Adrenal gland (tissue), 12 donors: ENCODE results near the gene BCL3. TPM values are rescaled to one million over a fixed set of nuclear protein-coding genes. Genes with fewer than 3 reads are reported as not detected.

Source experiments
- DNase-seq, 7 donors: peaks; one replicate each; pipeline ENCODE4 v3.0.0-alpha.2; 2019 to 2020
- H3K27ac ChIP-seq, 5 donors: fragments of 200-600 bp; sonication (generic) in 4 of 5; 1 replicate in 3 of 5; 2 replicates in 2 of 5; pipeline versions ENCODE4 v1.5.1 to v1.8.0; 2016 to 2020; ENCODE audit warnings: mild to moderate bottlenecking in 1 of 5
- H3K27me3 ChIP-seq: fragments of 200-600 bp; 2 replicates; pipeline ENCODE4 v1.8.0; 2021
- H3K36me3 ChIP-seq, 2 donors: fragments of 200-600 bp; replicated peaks in 1 of 2; 1 replicate in 1 of 2; 2 replicates in 1 of 2; pipeline versions ENCODE4 v1.5.1 to v1.8.0; 2018 to 2022
- H3K4me1 ChIP-seq, 2 donors: fragments of 200-600 bp; replicated peaks in 1 of 2; 1 replicate in 1 of 2; 2 replicates in 1 of 2; pipeline versions ENCODE4 v1.5.1 to v1.8.0; 2018 to 2021
- H3K4me3 ChIP-seq, 4 donors: fragments of 200-600 bp; sonication (generic) in 3 of 4; one replicate each; pipeline ENCODE4 v1.5.1; 2016 to 2018
- H3K9me3 ChIP-seq, 3 donors: fragments of 200-600 bp; sonication (generic) in 1 of 3; replicated peaks in 1 of 3; 1 replicate in 2 of 3; 2 replicates in 1 of 3; pipeline versions ENCODE4 v1.5.1 to v1.8.0; 2016 to 2021
- CTCF ChIP-seq, 6 experiments: fragments of 450-650 bp in 4 of 6; fragments of 200-600 bp in 2 of 6; sonication (generic) in 1 of 6; IDR thresholded peaks; 1 replicate in 5 of 6; 2 replicates in 1 of 6; pipeline versions ENCODE4 v1.5.1 to v1.8.0; 2016 to 2021; ENCODE audit warnings: antibody characterized with exemption in 6 of 6, mild to moderate bottlenecking in 2 of 6, moderate library complexity in 1 of 6
- POLR2A ChIP-seq, 2 donors: fragments of 450-650 bp; IDR thresholded peaks; one replicate each; pipeline ENCODE4 v1.6.1; 2017; ENCODE audit warnings: antibody characterized with exemption in 2 of 2, mild to moderate bottlenecking in 2 of 2, moderate library complexity in 1 of 2
- WGBS, 4 donors: extraction: QIAGEN DNeasy Blood & Tissue Kit in 2 of 4; methylation state at CpG; one replicate each; pipeline versions ENCODE4 v1.1.5 to v1.1.7; 2013 to 2017; 5-methylcytosine and 5-hydroxymethylcytosine counted together
- intact Hi-C, 2 donors: fragments of 100-400 bp; cut with DNase I; formaldehyde crosslinking; loops; one replicate each; pipeline versions ENCODE4 v1.14.1 to v1.15.0; 2022 to 2023
- polyA plus RNA-seq, 3 donors: library from polyadenylated mRNA; stranded (reverse); fragments of 200-250 nt in 2 of 3; fragments of 350-450 nt in 1 of 3; fragmentation: Illumina TruSeq in 1 of 3; extraction: RNeasy Lipid Tissue Mini Kit (QIAGEN cat#74804) in 1 of 3; gene quantifications; one replicate each; pipeline ENCODE4 v1.2.3, GENCODE V29; 2013 to 2014
- total RNA-seq, 9 donors: library from RNA; depleted of rRNA in 4 of 9; stranded (reverse); fragments of >200 nt in 4 of 9; fragments of 120-200 nt in 1 of 9; fragmentation: NEBNext Ultra II Directional in 1 of 9; extraction: Animal tissue kit (Norgen Biotek cat#: 25700) in 1 of 9; gene quantifications; one replicate each; pipeline versions ENCODE4 v1.1.0 to v1.2.4, GENCODE V29; 2013 to 2023
- donor health status: healthy with polysubstance abuse.
- donor health status: Bipolar disorder and iron deficiency.
- donor health status: DM: yes; HTN: yes; CAD: no.
- donor health status: DM: no; HTN: no; CAD: no.
- donor health status: DM: no; HTN: no; CAD: no.
- donor health status: DM: yes; HTN: yes; CAD: no.

Gene BCL3
- total and polyA plus RNA-seq, 12 donors, result 1.00 to 120 (median 46.7) TPM

- H3K27ac ChIP-seq, result no peak overlapping the region
- DNase-seq, result no peak
- TF ChIP-seq POLR2A (IDR thresholded peaks at IDR 0.05) (no peak), CTCF (IDR thresholded peaks at IDR 0.05) (no peak)
- H3K4me1 ChIP-seq, result peaks cover 26 to 51% of the 10 kb centered on the region in 2 donors
- H3K4me3 ChIP-seq, result no peak overlapping the region
- intact Hi-C loops, result loop anchor here in 1 of 2 donors (5.0 kb wide), 2 partner anchors 35 to 120 kb away; no protein-coding TSS in a partner anchor
- WGBS, 4 donors, result 57 to 68% (median 60%) methylated on average over 15 to 21 of the region's 21 CpGs
- H3K9me3 ChIP-seq, result no peaks in the 10 kb centered on the region
- H3K27me3 ChIP-seq, result no peaks in the 10 kb centered on the region
- H3K36me3 ChIP-seq, result no peaks in the 10 kb centered on the region
Measured at GRCh38 chr19:44722131-44723121, 26.1 kb upstream of the BCL3 start.

- WGBS, 4 donors, result 49 to 63% (median 57%) methylated on average over 9 to 10 of the region's 10 CpGs
- Histone ChIP-seq H3K27ac (peak overlapping the region in 1 of 5 donors; percentile 6), H3K27me3 (no peaks in the 10 kb centered on the region), H3K9me3 (no peaks in the 10 kb centered on the region), H3K4me3 (no peak overlapping the region), H3K4me1 (peaks cover 16 to 42% of the 10 kb centered on the region in 2 donors), H3K36me3 (no peaks in the 10 kb centered on the region)
- no peak for TF ChIP-seq POLR2A (IDR thresholded peaks at IDR 0.05)
- intact Hi-C loops, result loop anchor here in 1 of 2 donors (5.0 kb wide), 2 partner anchors 36 to 119 kb away; no protein-coding TSS in a partner anchor
- no peak for DNase-seq
Measured at GRCh38 chr19:44723299-44723951, 25.1 kb upstream of the BCL3 start.

GRCh38 chr19:44723952-44724319, 24.6 kb upstream of the BCL3 start:
- TF ChIP-seq CTCF (IDR thresholded peaks at IDR 0.05) (peak; percentile 92 to 99 (median 98)), POLR2A (IDR thresholded peaks at IDR 0.05) (no peak)
- DNase-seq, result peak; percentile 84 to 93 (median 90)
- Histone ChIP-seq H3K4me1 (peaks cover 12 to 37% of the 10 kb centered on the region in 2 donors), H3K4me3 (no peak overlapping the region), H3K36me3 (no peaks in the 10 kb centered on the region), H3K9me3 (no peaks in the 10 kb centered on the region), H3K27me3 (no peaks in the 10 kb centered on the region), H3K27ac (no peak overlapping the region)
- WGBS, 4 donors, result 12 to 21% (median 14%) methylated on average over 3 to 7 of the region's 7 CpGs
- intact Hi-C loops, result loop anchor here (2.0 to 5.0 kb wide), 3 partner anchors 37 to 118 kb away; no protein-coding TSS in a partner anchor

- WGBS, 4 donors, result 16 to 57% (median 29%) methylated on average over 2 to 18 of the region's 18 CpGs
- H3K4me3 ChIP-seq, result no peak overlapping the region
- H3K36me3 ChIP-seq, result no peaks in the 10 kb centered on the region
- no peaks in the 10 kb centered on the region for H3K27me3 ChIP-seq
- peak in 3 of 7 donors; percentile 58 to 68 (median 67) for DNase-seq
- intact Hi-C loops, result loop anchor here (2.0 kb wide), 1 partner anchor 46 kb away; no protein-coding TSS in a partner anchor
- TF ChIP-seq POLR2A (IDR thresholded peaks at IDR 0.05) (no peak), CTCF (IDR thresholded peaks at IDR 0.05) (no peak)
- no peaks in the 10 kb centered on the region for H3K9me3 ChIP-seq
- H3K4me1 ChIP-seq, result peaks cover 7 to 32% of the 10 kb centered on the region in 2 donors
- peak overlapping the region in 1 of 5 donors; percentile 14 for H3K27ac ChIP-seq
Measured at GRCh38 chr19:44725251-44725650, 23.3 kb upstream of the BCL3 start.
